Spleen (tissue), 11 donors: ENCODE data around the gene FSIP1. TPM values are rescaled to one million over a fixed set of nuclear protein-coding genes. Genes with fewer than 3 reads are reported as not detected.
"Not testable (repeated sequence)": the region's sequence is repeated elsewhere in the genome, so short reads cannot be mapped to it uniquely, and the experiment has no call there.

Experiments used
- DNase-seq: peaks from one replicate; pipeline ENCODE4 v3.0.0-alpha.2; 2020
- H3K27ac ChIP-seq, 8 donors: fragments of 200-600 bp; sonication (generic) in 7 of 8; 1 replicate in 4 of 8; 2 replicates in 4 of 8; pipeline versions ENCODE4 v1.5.0 to v1.8.0; 2016 to 2021; ENCODE audit warnings: inconsistent platforms in 4 of 8, mild to moderate bottlenecking in 4 of 8, moderate library complexity in 1 of 8
- H3K27me3 ChIP-seq, 7 donors: fragments of 200-600 bp; sonication (generic) in 6 of 7; replicated peaks in 1 of 7; 1 replicate in 4 of 7; 2 replicates in 3 of 7; pipeline versions ENCODE4 v1.5.0 to v1.8.0; 2016 to 2021; ENCODE audit warnings: inconsistent platforms in 3 of 7, mild to moderate bottlenecking in 1 of 7
- H3K36me3 ChIP-seq, 6 donors: fragments of 200-600 bp; sonication (generic) in 5 of 6; 1 replicate in 4 of 6; 2 replicates in 2 of 6; pipeline versions ENCODE4 v1.5.0 to v1.8.0; 2016 to 2021; ENCODE audit warnings: inconsistent platforms in 2 of 6
- H3K4me1 ChIP-seq, 6 donors: fragments of 200-600 bp; sonication (generic) in 5 of 6; 1 replicate in 3 of 6; 2 replicates in 3 of 6; pipeline versions ENCODE4 v1.5.0 to v1.8.0; 2016 to 2021; ENCODE audit warnings: inconsistent platforms in 3 of 6
- H3K4me3 ChIP-seq, 8 donors: fragments of 200-600 bp; sonication (generic) in 7 of 8; 1 replicate in 4 of 8; 2 replicates in 4 of 8; pipeline versions ENCODE4 v1.5.0 to v1.8.0; 2016 to 2021; ENCODE audit warnings: inconsistent platforms in 4 of 8, mild to moderate bottlenecking in 4 of 8, moderate library complexity in 2 of 8
- H3K9me3 ChIP-seq, 8 donors: fragments of 200-600 bp; sonication (generic) in 7 of 8; 1 replicate in 4 of 8; 2 replicates in 4 of 8; pipeline versions ENCODE4 v1.5.0 to v1.8.0; 2016 to 2021; ENCODE audit warnings: inconsistent platforms in 4 of 8
- CTCF ChIP-seq, 11 experiments: fragments of 200-600 bp in 7 of 11; fragments of 450-650 bp in 4 of 11; sonication (generic) in 4 of 11; IDR thresholded peaks in 8 of 11; conservative IDR thresholded peaks in 3 of 11; 1 replicate in 7 of 11; 2 replicates in 4 of 11; pipeline versions ENCODE4 v1.4.0 to v1.8.0; 2016 to 2021; ENCODE audit warnings: antibody characterized with exemption in 11 of 11, inconsistent platforms in 4 of 11, mild to moderate bottlenecking in 1 of 11
- POLR2A ChIP-seq, 3 donors: fragments of 450-650 bp; IDR thresholded peaks; one replicate each; pipeline ENCODE4 v1.5.1; 2017; ENCODE audit warnings: antibody characterized with exemption in 3 of 3, mild to moderate bottlenecking in 1 of 3
- POLR2AphosphoS5 ChIP-seq, 3 donors: sonication (generic); formaldehyde crosslinking; IDR thresholded peaks; one replicate each; pipeline ENCODE4 v1.5.1; 2017; ENCODE audit warnings: antibody characterized with exemption in 3 of 3
- WGBS, 5 donors: extraction: QIAGEN DNeasy Blood & Tissue Kit in 3 of 5; methylation state at CpG; one replicate each; pipeline versions ENCODE4 v1.1.5 to v1.1.7; 2013 to 2018; 5-methylcytosine and 5-hydroxymethylcytosine counted together
- intact Hi-C: fragments of 100-400 bp; cut with DNase I; formaldehyde crosslinking; loops from one replicate; pipeline ENCODE4 v1.15.0; 2023; ENCODE audit warnings: low total_unique reads
- polyA plus RNA-seq, 3 donors: library from polyadenylated mRNA; stranded (reverse); fragments of 200-250 nt; gene quantifications; one replicate each; pipeline ENCODE4 v1.2.1, GENCODE V29; 2013
- total RNA-seq, 7 donors: library from RNA; depleted of rRNA in 3 of 7; stranded (reverse); fragments of >200 nt in 3 of 7; fragmentation: NEBNext Ultra II Directional in 4 of 7; extraction: Animal tissue kit (Norgen Biotek cat#: 25700) in 4 of 7; gene quantifications; one replicate each; pipeline versions ENCODE4 v1.1.0 to v1.2.1, GENCODE V29; 2016 to 2021
- donor health status: healthy with polysubstance abuse.
- donor health status: DM: no; HTN: no; CAD: no; lungs with moderate emphysema.
- donor health status: DM: no; HTN: no; CAD: no.
- donor health status: Bipolar disorder and iron deficiency.
- donor health status: healthy.
- donor health status: DM: no; HTN: no; CAD: no.
- donor health status: DM: yes; HTN: yes; CAD: no.

FSIP1 gene
- total and polyA plus RNA-seq, 10 donors: 0.09 to 2.3 (median 0.45) TPM

GRCh38 chr15:39814489-39814888, 31.8 kb upstream of the FSIP1 start:
- no peak overlapping the region for H3K4me3 ChIP-seq
- H3K36me3 ChIP-seq: no peaks in the 10 kb centered on the region
- H3K9me3 ChIP-seq: no peaks in the 10 kb centered on the region
- no peak for TF ChIP-seq POLR2A (IDR thresholded peaks at IDR 0.05)
- no peak for TF ChIP-seq CTCF (IDR thresholded peaks at IDR 0.05 in 8 of 11, conservative IDR thresholded peaks at IDR 0.05 in 3 of 11)
- TF ChIP-seq POLR2AphosphoS5 (IDR thresholded peaks at IDR 0.05): no peak
- DNase-seq: no peak
- H3K27me3 ChIP-seq: peaks cover 0 to 5% (median 0%) of the 10 kb centered on the region in 7 donors
- 77 to 89% (median 82%) methylated on average over 1 of the region's 1 CpG for WGBS, 5 donors
- no peaks in the 10 kb centered on the region for H3K4me1 ChIP-seq
- no peak overlapping the region for H3K27ac ChIP-seq
- intact Hi-C loops: no loop called here

- H3K36me3 ChIP-seq, H3K9me3 ChIP-seq, H3K4me1 ChIP-seq, H3K27me3 ChIP-seq, intact Hi-C loops, H3K4me3 ChIP-seq, H3K27ac ChIP-seq, DNase-seq: not testable (repeated sequence)
- 90 to 99% (median 98%) methylated on average over 3 of the region's 3 CpGs for WGBS, 5 donors
Observed at GRCh38 chr15:39812651-39813050, 30.0 kb upstream of the FSIP1 start.

- peaks cover 0 to 5% (median 0%) of the 10 kb centered on the region in 7 donors for H3K27me3 ChIP-seq
- H3K36me3 ChIP-seq: no peaks in the 10 kb centered on the region
- no peak for TF ChIP-seq POLR2AphosphoS5 (IDR thresholded peaks at IDR 0.05)
- no peak for TF ChIP-seq POLR2A (IDR thresholded peaks at IDR 0.05)
- TF ChIP-seq CTCF (IDR thresholded peaks at IDR 0.05 in 8 of 11, conservative IDR thresholded peaks at IDR 0.05 in 3 of 11): no peak
- no peak for DNase-seq
- H3K27ac ChIP-seq: no peak overlapping the region
- no peak overlapping the region for H3K4me3 ChIP-seq
- WGBS, 5 donors: 66 to 80% (median 74%) methylated on average over 3 of the region's 3 CpGs
- intact Hi-C loops: no loop called here
- H3K4me1 ChIP-seq: no peaks in the 10 kb centered on the region
- no peaks in the 10 kb centered on the region for H3K9me3 ChIP-seq
Observed at GRCh38 chr15:39808909-39809308, 26.3 kb upstream of the FSIP1 start.

- intact Hi-C loops: no loop called here
- no peaks in the 10 kb centered on the region for H3K36me3 ChIP-seq
- no peak overlapping the region for H3K4me3 ChIP-seq
- H3K27ac ChIP-seq: no peak overlapping the region
- no peaks in the 10 kb centered on the region for H3K4me1 ChIP-seq
- no peaks in the 10 kb centered on the region for H3K9me3 ChIP-seq
- WGBS, 5 donors: 85 to 90% (median 88%) methylated on average over 4 of the region's 4 CpGs
- DNase-seq: no peak
- TF ChIP-seq POLR2A (IDR thresholded peaks at IDR 0.05) (no peak), CTCF (IDR thresholded peaks at IDR 0.05 in 8 of 11, conservative IDR thresholded peaks at IDR 0.05 in 3 of 11) (no peak), POLR2AphosphoS5 (IDR thresholded peaks at IDR 0.05) (no peak)
- H3K27me3 ChIP-seq: peaks cover 0 to 5% (median 0%) of the 10 kb centered on the region in 7 donors
Observed at GRCh38 chr15:39807791-39808190, 25.1 kb upstream of the FSIP1 start.

- H3K4me3 ChIP-seq: no peak overlapping the region
- DNase-seq: no peak
- TF ChIP-seq POLR2A (IDR thresholded peaks at IDR 0.05): no peak
- no peak for TF ChIP-seq POLR2AphosphoS5 (IDR thresholded peaks at IDR 0.05)
- no peak for TF ChIP-seq CTCF (IDR thresholded peaks at IDR 0.05 in 8 of 11, conservative IDR thresholded peaks at IDR 0.05 in 3 of 11)
- H3K27me3 ChIP-seq: no peaks in the 10 kb centered on the region
- no peaks in the 10 kb centered on the region for H3K36me3 ChIP-seq
- WGBS, 5 donors: 51 to 85% (median 66%) methylated on average over 2 of the region's 2 CpGs
- peaks cover 0 to 4% (median 0%) of the 10 kb centered on the region in 6 donors for H3K4me1 ChIP-seq
- intact Hi-C loops: no loop called here
- no peaks in the 10 kb centered on the region for H3K9me3 ChIP-seq
- no peak overlapping the region for H3K27ac ChIP-seq
Observed at GRCh38 chr15:39804026-39804425, 21.4 kb upstream of the FSIP1 start.
